Measurements from ENCODE around the gene IDH3B.

The IDH3B gene

GRCh38 chr20:2612073-2612472 is 51.9 kb downstream of the IDH3B start:
- DNase-seq = no peak

- no peak for DNase-seq
These were observed 52.9 kb downstream of the IDH3B start for GRCh38 chr20:2610941-2611720.

- no peak for DNase-seq
These were observed 53.7 kb downstream of the IDH3B start for GRCh38 chr20:2610326-2610725.
